ENCODE data around the gene MRGPRD.

MRGPRD gene

GRCh38 chr11:68960294-68961071 lies 20.3 kb downstream of the MRGPRD start:
- Histone ChIP-seq H3K27ac (ENCODE audit: low read length, poor library complexity, severe bottlenecking) (no peak overlapping the region), H3K4me3 (ENCODE audit: insufficient read depth in 1 of 2, low read depth in 1 of 2, low read length in 2 of 2) (no peak overlapping the region), H3K36me3 (ENCODE audit: control insufficient read depth in 1 of 2, insufficient read depth in 2 of 2, low read depth in 1 of 2, low read length in 2 of 2) (no peaks in the 10 kb centered on the region), H2AK5ac (ENCODE audit: low read length, severe bottlenecking) (no peak overlapping the region), H3K14ac (ENCODE audit: low read length in 2 of 2) (peak overlapping the region in 1 of 2 experiments; percentile 26), H3K9me3 (ENCODE audit: control insufficient read depth, low read length) (no peaks in the 10 kb centered on the region), H2BK15ac (ENCODE audit: low read depth, poor library complexity, severe bottlenecking) (no peak overlapping the region), H2AFZ (ENCODE audit: low read depth, low read length) (no peak overlapping the region), H2BK12ac (ENCODE audit: low read length in 2 of 2) (no peak overlapping the region), H3K9ac (ENCODE audit: low read length) (no peak overlapping the region), H3K79me1 (replicated peaks; ENCODE audit: low read length, poor library complexity, severe bottlenecking) (no peaks in the 10 kb centered on the region), H3K4me1 (ENCODE audit: control insufficient read depth, insufficient read depth, low read depth, low read length) (peaks cover 3% of the 10 kb centered on the region), H2BK5ac (ENCODE audit: low read depth, low read length, poor library complexity, severe bottlenecking) (no peak overlapping the region), H3K18ac (ENCODE audit: low read depth in 1 of 2, low read length in 2 of 2) (no peak overlapping the region), H3K4me2 (ENCODE audit: low read length, poor library complexity, severe bottlenecking) (no peak overlapping the region), H3K23ac (ENCODE audit: low read length in 2 of 2) (no peak overlapping the region), H3K4ac (ENCODE audit: low read depth in 1 of 2, low read length in 2 of 2) (no peak overlapping the region), H4K91ac (ENCODE audit: low read length) (no peak overlapping the region), H4K8ac (ENCODE audit: low read length) (no peak overlapping the region), H3K27me3 (ENCODE audit: control insufficient read depth in 1 of 2, insufficient read depth in 1 of 2, low read length in 2 of 2) (peaks cover 11 to 27% of the 10 kb centered on the region in 2 experiments), H2BK120ac (ENCODE audit: low read depth, low read length) (no peak overlapping the region)
- WGBS = 89% methylated on average over 25 of the region's 25 CpGs
- no peak for DNase-seq

- Histone ChIP-seq H3K9ac (ENCODE audit: low read length) (no peak overlapping the region), H2BK12ac (ENCODE audit: low read length in 2 of 2) (no peak overlapping the region), H3K9me3 (ENCODE audit: control insufficient read depth, low read length) (no peaks in the 10 kb centered on the region), H3K27me3 (ENCODE audit: control insufficient read depth in 1 of 2, insufficient read depth in 1 of 2, low read length in 2 of 2) (peaks cover 11 to 27% of the 10 kb centered on the region in 2 experiments), H3K18ac (ENCODE audit: low read depth in 1 of 2, low read length in 2 of 2) (no peak overlapping the region), H2BK15ac (ENCODE audit: low read depth, poor library complexity, severe bottlenecking) (no peak overlapping the region), H3K4me2 (ENCODE audit: low read length, poor library complexity, severe bottlenecking) (no peak overlapping the region), H2AFZ (ENCODE audit: low read depth, low read length) (no peak overlapping the region), H2BK5ac (ENCODE audit: low read depth, low read length, poor library complexity, severe bottlenecking) (no peak overlapping the region), H4K8ac (ENCODE audit: low read length) (no peak overlapping the region), H3K79me1 (replicated peaks; ENCODE audit: low read length, poor library complexity, severe bottlenecking) (no peaks in the 10 kb centered on the region), H3K36me3 (ENCODE audit: control insufficient read depth in 1 of 2, insufficient read depth in 2 of 2, low read depth in 1 of 2, low read length in 2 of 2) (no peaks in the 10 kb centered on the region), H4K91ac (ENCODE audit: low read length) (no peak overlapping the region), H2BK120ac (ENCODE audit: low read depth, low read length) (no peak overlapping the region), H3K27ac (ENCODE audit: low read length, poor library complexity, severe bottlenecking) (no peak overlapping the region), H3K14ac (ENCODE audit: low read length in 2 of 2) (no peak overlapping the region), H2AK5ac (ENCODE audit: low read length, severe bottlenecking) (no peak overlapping the region), H3K23ac (ENCODE audit: low read length in 2 of 2) (no peak overlapping the region), H3K4me1 (ENCODE audit: control insufficient read depth, insufficient read depth, low read depth, low read length) (peaks cover 5% of the 10 kb centered on the region), H3K4ac (ENCODE audit: low read depth in 1 of 2, low read length in 2 of 2) (no peak overlapping the region), H3K4me3 (ENCODE audit: insufficient read depth in 1 of 2, low read depth in 1 of 2, low read length in 2 of 2) (no peak overlapping the region)
- 87% methylated on average over 31 of the region's 31 CpGs for WGBS
- DNase-seq = no peak
Measured at GRCh38 chr11:68959465-68960293, 21.1 kb downstream of the MRGPRD start.

GRCh38 chr11:68958211-68958610 lies 22.6 kb downstream of the MRGPRD start:
- Histone ChIP-seq H2BK120ac (ENCODE audit: low read depth, low read length) (no peak overlapping the region), H2BK5ac (ENCODE audit: low read depth, low read length, poor library complexity, severe bottlenecking) (no peak overlapping the region), H3K9ac (ENCODE audit: low read length) (no peak overlapping the region), H3K4me2 (ENCODE audit: low read length, poor library complexity, severe bottlenecking) (no peak overlapping the region), H4K91ac (ENCODE audit: low read length) (no peak overlapping the region), H3K14ac (ENCODE audit: low read length in 2 of 2) (no peak overlapping the region), H3K4me1 (ENCODE audit: control insufficient read depth, insufficient read depth, low read depth, low read length) (peaks cover 5% of the 10 kb centered on the region), H3K27ac (ENCODE audit: low read length, poor library complexity, severe bottlenecking) (no peak overlapping the region), H2BK12ac (ENCODE audit: low read length in 2 of 2) (no peak overlapping the region), H4K8ac (ENCODE audit: low read length) (no peak overlapping the region), H3K4ac (ENCODE audit: low read depth in 1 of 2, low read length in 2 of 2) (no peak overlapping the region), H3K9me3 (ENCODE audit: control insufficient read depth, low read length) (no peaks in the 10 kb centered on the region), H3K4me3 (ENCODE audit: insufficient read depth in 1 of 2, low read depth in 1 of 2, low read length in 2 of 2) (no peak overlapping the region), H3K36me3 (ENCODE audit: control insufficient read depth in 1 of 2, insufficient read depth in 2 of 2, low read depth in 1 of 2, low read length in 2 of 2) (no peaks in the 10 kb centered on the region), H2AK5ac (ENCODE audit: low read length, severe bottlenecking) (no peak overlapping the region), H3K79me1 (replicated peaks; ENCODE audit: low read length, poor library complexity, severe bottlenecking) (no peaks in the 10 kb centered on the region), H2AFZ (ENCODE audit: low read depth, low read length) (no peak overlapping the region), H3K18ac (ENCODE audit: low read depth in 1 of 2, low read length in 2 of 2) (no peak overlapping the region), H3K27me3 (ENCODE audit: control insufficient read depth in 1 of 2, insufficient read depth in 1 of 2, low read length in 2 of 2) (peaks cover 11 to 16% of the 10 kb centered on the region in 2 experiments), H2BK15ac (ENCODE audit: low read depth, poor library complexity, severe bottlenecking) (no peak overlapping the region), H3K23ac (ENCODE audit: low read length in 2 of 2) (no peak overlapping the region)
- no peak for DNase-seq
- WGBS = 82% methylated on average over 7 of the region's 9 CpGs

GRCh38 chr11:68956547-68957254 lies 24.1 kb downstream of the MRGPRD start:
- H2AFZ ChIP-seq (ENCODE audit: low read depth, low read length) = no peak overlapping the region
- no peak overlapping the region for H2BK5ac ChIP-seq (ENCODE audit: low read depth, low read length, poor library complexity, severe bottlenecking)
- DNase-seq = no peak
- H2BK12ac ChIP-seq (ENCODE audit: low read length in 2 of 2) = no peak overlapping the region
- no peaks in the 10 kb centered on the region for H3K36me3 ChIP-seq (ENCODE audit: control insufficient read depth in 1 of 2, insufficient read depth in 2 of 2, low read depth in 1 of 2, low read length in 2 of 2)
- no peak overlapping the region for H2BK15ac ChIP-seq (ENCODE audit: low read depth, poor library complexity, severe bottlenecking)
- no peak overlapping the region for H3K4ac ChIP-seq (ENCODE audit: low read depth in 1 of 2, low read length in 2 of 2)
- no peak overlapping the region for H3K14ac ChIP-seq (ENCODE audit: low read length in 2 of 2)
- peaks cover 5% of the 10 kb centered on the region for H3K4me1 ChIP-seq (ENCODE audit: control insufficient read depth, insufficient read depth, low read depth, low read length)
- no peak overlapping the region for H3K4me2 ChIP-seq (ENCODE audit: low read length, poor library complexity, severe bottlenecking)
- H3K4me3 ChIP-seq (ENCODE audit: insufficient read depth in 1 of 2, low read depth in 1 of 2, low read length in 2 of 2) = no peak overlapping the region
- H4K91ac ChIP-seq (ENCODE audit: low read length) = no peak overlapping the region
- no peak overlapping the region for H3K23ac ChIP-seq (ENCODE audit: low read length in 2 of 2)
- no peak overlapping the region for H2AK5ac ChIP-seq (ENCODE audit: low read length, severe bottlenecking)
- H3K27me3 ChIP-seq (ENCODE audit: control insufficient read depth in 1 of 2, insufficient read depth in 1 of 2, low read length in 2 of 2) = peaks cover 11 to 16% of the 10 kb centered on the region in 2 experiments
- no peak overlapping the region for H3K27ac ChIP-seq (ENCODE audit: low read length, poor library complexity, severe bottlenecking)
- H3K9me3 ChIP-seq (ENCODE audit: control insufficient read depth, low read length) = no peaks in the 10 kb centered on the region
- 94% methylated on average over 9 of the region's 12 CpGs for WGBS
- no peak overlapping the region for H3K9ac ChIP-seq (ENCODE audit: low read length)
- H2BK120ac ChIP-seq (ENCODE audit: low read depth, low read length) = no peak overlapping the region
- H3K79me1 ChIP-seq (replicated peaks; ENCODE audit: low read length, poor library complexity, severe bottlenecking) = no peaks in the 10 kb centered on the region
- no peak overlapping the region for H4K8ac ChIP-seq (ENCODE audit: low read length)
- H3K18ac ChIP-seq (ENCODE audit: low read depth in 1 of 2, low read length in 2 of 2) = no peak overlapping the region
